HS-27A (cell line): ENCODE results near the gene KRTAP10-11.
"Not testable (repeated sequence)": the region's sequence is repeated elsewhere in the genome, so short reads cannot be mapped to it uniquely, and the experiment has no call there.

ENCODE experiments used
- DNase-seq: peaks from one replicate; pipeline ENCODE4 v3.0.0-alpha.2; 2012; ENCODE audit warnings: low read depth, missing footprints

The KRTAP10-11 gene

DNA sequence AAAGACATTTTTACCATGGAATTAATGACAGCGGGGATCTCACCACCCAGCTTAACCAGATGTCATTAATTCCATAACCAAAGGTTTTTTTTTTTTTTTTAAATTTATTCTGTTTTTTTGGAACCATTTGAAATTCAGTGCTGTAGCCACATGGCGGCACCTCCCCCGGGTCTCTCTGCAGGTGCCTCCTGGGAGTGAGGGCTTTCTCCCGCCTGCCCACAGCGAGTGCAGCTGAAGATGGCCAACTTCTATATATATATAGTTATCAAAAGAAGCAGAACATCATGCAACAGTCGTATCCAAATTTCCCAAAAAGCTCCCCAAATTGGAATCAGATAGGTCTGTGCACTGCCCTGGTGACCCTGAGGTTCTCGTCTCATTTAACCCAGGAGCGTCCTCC is 30.7 kb upstream of the KRTAP10-11 start:
- DNase-seq: no peak

DNA sequence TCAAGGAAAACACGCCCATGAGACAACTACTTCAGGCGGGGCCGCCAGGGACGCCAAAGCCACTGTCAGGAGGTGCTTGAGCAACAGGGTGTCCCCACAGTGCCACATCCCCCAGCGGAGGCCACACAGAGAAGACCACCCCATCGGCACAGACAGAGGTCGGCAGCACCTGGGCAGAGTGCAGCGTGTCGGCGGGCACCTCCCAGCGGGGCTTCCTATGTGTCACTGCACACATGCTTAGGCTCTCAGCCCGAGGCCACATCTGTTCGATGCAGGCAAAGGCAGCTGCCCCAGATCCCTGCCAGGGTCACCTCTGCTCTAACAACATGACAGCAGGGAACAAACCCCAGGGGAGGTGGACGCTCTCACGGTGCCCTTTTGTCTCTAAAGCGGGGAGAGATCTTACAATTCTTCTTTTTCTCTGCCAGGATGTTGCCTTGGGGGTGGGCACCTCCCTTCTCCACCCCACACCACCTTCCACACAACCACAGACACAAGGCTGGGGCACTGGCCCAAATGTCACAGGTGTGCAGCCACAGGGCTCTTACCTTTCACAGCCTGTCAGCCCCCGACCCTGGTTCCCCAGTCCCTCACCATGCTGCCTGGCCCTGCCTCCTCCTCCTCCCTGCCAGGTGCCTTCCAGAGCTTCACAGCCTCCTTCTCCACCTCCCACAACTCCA is 30.2 kb upstream of the KRTAP10-11 start:
- DNase-seq: no peak

GRCh38 chr21:44616591-44616926 is 29.7 kb upstream of the KRTAP10-11 start:
- no peak for DNase-seq

- no peak for DNase-seq
These were observed 29.1 kb upstream of the KRTAP10-11 start for GRCh38 chr21:44617071-44617501.

GRCh38 chr21:44618504-44618903 is 27.7 kb upstream of the KRTAP10-11 start:
- DNase-seq: no peak

- no peak for DNase-seq
These were observed 27.3 kb upstream of the KRTAP10-11 start for GRCh38 chr21:44618909-44619308.

GRCh38 chr21:44619886-44620285 is 26.3 kb upstream of the KRTAP10-11 start:
- DNase-seq: no peak

DNA sequence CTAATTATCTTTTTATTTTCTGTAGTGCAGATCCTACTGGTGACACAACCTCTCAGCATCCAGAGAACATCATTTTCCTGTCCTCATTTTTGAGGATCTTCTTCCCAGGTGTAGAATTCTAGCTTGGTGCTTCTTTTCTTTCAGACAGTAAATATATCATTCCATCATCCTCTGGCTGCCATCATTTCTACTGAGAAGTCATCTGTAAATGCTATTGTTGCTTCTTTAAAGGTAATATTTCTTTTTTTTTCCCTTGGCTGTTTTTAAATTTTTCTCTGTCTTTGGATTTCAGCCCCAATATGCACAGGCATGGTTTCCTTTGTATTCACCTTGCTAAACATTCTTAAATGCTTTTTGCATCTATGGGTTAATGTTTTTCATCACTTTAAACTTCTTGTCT is 22.6 kb upstream of the KRTAP10-11 start:
- DNase-seq: no peak

DNA sequence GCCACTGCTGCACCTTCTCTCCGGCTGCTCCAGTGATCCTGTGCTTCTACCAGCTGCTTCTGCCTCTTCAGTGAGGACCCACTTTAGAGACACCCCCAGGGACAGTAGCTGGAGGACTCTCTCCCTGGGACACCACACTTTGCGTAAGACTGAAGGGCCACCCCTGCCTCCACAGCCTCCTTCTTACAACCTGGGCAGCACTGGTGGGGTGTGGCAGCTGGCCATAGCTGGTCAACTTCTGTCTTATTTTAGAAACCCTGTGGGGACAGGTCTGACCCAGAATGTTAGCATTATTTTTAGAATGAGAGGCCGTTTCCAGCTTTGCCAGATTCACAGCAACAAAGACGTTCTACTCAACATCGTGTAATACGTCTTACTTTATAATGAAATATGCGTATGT is 20.5 kb upstream of the KRTAP10-11 start:
- DNase-seq: no peak

DNA sequence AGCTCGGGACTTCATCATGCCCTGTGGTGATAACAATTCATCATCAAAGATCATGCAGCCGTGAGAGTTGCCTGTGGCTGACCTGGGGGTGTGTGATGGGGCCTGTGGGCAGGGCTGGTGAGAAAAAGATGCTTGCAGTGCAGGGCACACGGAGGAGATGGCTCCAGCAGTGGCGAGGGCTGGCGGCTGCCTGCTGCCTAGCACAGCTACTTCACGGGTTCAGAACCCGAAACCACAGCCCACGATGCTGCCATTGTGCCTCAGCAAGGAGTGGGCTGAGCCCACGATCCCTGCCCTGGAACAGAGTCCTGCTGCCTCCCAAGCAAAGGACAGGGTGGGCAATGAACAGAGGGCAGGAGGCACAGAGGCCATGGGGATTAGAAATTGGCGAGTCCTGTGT is 20.0 kb upstream of the KRTAP10-11 start:
- DNase-seq: no peak

- DNase-seq: no peak
These were observed 19.5 kb upstream of the KRTAP10-11 start, which contains the start of gene KRTAP10-9 for GRCh38 chr21:44626673-44627143. Gene KRTAP10-9, plus strand, starts transcription at chr21:44627093. Its CDS starts 79 bp downstream, at chr21:44627172.

DNA sequence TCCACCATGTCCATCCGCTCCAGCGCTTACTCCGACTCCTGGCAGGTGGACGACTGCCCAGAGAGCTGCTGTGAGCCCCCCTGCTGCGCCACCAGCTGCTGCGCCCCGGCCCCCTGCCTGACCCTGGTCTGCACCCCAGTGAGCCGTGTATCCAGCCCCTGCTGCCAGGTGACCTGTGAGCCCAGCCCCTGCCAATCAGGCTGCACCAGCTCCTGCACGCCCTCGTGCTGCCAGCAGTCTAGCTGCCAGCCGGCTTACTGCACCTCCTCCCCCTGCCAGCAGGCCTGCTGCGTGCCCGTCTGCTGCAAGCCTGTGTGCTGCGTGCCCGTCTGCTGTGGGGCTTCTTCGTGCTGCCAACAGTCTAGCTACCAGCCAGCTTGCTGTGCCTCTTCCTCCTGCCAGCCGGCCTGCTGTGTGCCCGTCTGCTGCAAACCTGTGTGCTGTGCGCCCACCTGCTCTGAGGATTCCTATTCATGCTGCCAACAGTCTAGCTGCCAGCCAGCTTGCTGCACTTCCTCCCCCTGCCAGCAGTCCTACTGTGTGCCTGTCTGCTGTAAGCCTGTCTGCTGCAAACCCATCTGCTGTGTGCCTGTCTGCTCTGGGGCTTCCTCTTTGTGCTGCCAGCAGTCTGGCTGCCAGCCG is 18.9 kb upstream of the KRTAP10-11 start:
- DNase-seq: not testable (repeated sequence)

DNA sequence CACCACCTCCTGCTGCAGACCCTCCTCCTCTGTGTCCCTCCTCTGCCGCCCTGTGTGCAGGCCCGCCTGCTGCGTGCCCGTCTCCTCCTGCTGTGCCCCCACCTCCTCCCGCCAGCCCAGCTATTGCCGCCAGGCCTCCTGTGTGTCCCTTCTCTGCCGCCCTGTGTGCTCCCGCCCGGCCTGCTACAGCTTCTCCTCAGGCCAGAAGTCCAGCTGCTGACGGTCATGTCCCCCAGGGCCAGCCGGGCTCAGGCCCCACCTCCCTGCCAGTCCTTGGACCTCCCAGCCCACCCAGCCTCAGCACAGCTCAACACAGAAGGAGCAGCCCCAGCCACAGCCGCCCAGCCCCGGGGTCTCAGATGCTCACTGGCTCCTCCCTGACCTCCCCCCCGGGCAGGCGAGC is 18.4 kb upstream of the KRTAP10-11 start:
- DNase-seq: not testable (repeated sequence)

DNA sequence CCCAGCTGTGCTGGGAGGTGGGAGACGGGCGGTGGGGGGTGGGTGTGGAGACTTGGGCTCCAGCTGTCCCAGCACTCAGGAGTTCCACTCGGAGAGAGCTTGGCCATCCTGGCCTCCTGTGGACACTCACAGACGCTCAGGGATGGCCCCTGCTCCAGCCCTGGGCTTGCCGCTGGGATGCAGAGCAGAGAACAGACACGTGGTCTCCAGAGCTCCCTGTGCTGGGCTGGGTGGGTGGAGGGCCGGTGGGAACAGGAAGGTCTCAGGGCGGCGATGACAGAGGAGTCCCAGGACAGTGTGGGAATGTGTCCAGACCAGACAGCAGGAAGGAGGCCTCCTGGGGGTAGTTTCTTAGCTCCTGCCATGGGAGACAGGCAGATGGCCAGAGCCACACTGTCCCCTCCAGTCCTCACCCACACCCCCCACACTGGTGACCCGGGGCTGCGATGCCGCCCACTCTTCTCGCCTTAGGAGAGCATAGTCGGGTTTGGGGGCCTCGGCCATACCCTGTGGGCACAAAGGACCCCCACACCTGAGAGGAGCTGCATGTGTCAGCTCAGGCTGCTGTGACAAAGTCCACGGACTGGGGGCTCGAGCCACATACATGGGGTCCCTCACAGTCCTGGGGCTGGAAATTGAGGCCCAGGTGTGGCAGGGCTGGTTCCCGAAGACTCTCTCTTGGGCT is 17.4 kb upstream of the KRTAP10-11 start:
- DNase-seq: no peak

GRCh38 chr21:44630440-44630839 is 15.8 kb upstream of the KRTAP10-11 start:
- DNase-seq: no peak

GRCh38 chr21:44632067-44632466 is 14.1 kb upstream of the KRTAP10-11 start:
- no peak for DNase-seq

DNA sequence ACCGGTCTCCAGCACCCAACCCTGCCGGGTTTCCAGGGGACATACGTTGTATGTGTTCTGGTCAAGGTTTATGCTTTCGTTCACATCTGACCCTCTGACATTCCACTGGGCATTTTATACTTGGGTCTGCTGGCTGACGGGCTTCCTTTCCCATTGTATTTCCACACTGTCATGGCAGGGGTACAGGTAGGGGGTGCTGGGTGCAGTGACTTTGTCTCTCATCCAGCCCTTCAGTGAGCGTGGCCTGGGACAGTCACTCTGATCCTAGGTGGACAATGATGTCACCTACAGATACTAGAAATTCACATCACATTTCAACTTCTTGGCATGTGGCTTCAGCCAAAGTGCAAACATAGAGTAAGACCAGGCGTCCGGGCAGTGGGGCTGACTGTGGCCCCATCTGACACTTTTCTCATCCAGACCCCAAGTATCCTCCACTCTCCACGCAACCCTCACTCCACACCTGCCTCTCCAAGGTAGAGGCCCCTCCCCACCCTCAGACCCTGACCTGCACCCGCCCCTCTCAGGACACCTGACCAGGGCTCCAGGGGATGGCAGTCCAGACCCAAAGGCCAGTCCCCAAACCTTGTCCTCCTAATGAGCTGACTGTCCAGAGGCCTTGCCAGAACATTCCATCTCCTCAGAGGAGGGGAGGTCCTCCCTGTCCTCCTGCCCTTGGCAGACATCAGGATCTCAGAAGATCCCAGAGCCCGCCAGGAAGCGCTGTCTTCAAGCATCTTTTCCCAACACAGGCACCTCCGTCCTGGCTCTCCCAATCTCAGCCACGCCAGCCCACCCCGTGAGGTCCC is 9.8 kb upstream of the KRTAP10-11 start:
- DNase-seq: no peak

- no peak for DNase-seq
These were observed 9.0 kb upstream of the KRTAP10-11 start, which contains the start of gene KRTAP10-10 for GRCh38 chr21:44637018-44637850. Gene KRTAP10-10, plus strand, starts transcription at chr21:44637356. Its CDS starts 62 bp downstream, at chr21:44637418.

GRCh38 chr21:44637851-44638348 is 8.3 kb upstream of the KRTAP10-11 start:
- not testable (repeated sequence) for DNase-seq

DNA sequence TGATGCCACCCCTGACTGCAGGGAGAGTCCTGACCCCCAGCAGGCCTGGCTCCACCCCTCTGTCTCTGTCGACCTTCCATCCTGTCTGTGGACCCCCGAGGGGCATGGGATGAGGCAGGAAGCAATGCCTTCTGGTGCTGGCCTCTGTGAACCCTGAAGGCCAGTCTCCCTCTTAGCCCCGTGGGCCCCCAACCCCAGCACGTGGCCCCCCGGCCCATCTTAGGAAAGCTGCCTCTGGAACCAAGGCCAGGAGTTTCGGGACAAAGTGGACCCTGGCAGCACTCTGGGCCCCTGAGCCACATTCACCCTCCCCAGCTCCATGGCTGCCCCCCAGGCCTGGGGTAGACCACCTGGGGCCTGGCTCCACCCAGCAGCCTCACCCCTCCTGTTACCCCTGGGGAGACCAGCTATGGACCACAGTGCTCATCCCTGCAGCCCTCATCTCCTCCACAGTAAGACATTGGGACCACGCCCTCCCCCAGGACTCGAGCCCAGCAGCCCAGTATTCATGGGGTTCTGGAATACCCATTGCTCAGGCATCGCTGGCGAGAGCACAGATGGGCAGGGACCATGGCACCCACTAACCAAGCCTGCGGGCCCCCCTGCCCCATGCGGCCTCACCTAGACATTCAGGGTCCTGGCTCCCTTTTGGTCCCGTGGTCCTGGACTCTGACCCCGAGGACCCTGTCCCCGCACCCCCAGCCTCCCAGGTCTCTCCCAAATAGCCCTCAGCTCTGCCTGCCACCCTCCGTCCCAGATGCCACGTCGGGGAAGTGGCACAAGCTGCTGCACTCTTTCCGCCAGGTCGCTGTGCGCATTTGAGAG is 7.5 kb upstream of the KRTAP10-11 start:
- DNase-seq: not testable (repeated sequence)
